Natural killer cell (primary cell): ENCODE data around the gene CAPNS2. TPM values are rescaled to one million over a fixed set of nuclear protein-coding genes. Genes with fewer than 3 reads are reported as not detected.

ENCODE experiments used
- ATAC-seq, 3 donors: fragments of 150-1000 bp in 2 of 3; fragments of 200-7000 bp in 1 of 3; cut with Tn5 transposase; 1 replicate in 1 of 3; 2 replicates in 2 of 3; pipeline ENCODE4 v1.10.0; 2021; ENCODE audit warnings: mild to moderate bottlenecking in 2 of 3, moderate library complexity in 2 of 3
- DNase-seq, 2 donors: peaks; one replicate each; pipeline versions ENCODE4 v3.0.0 to v3.0.0-alpha.2; 2013 to 2021; ENCODE audit warnings: mixed read lengths in 1 of 2
- H3K27ac ChIP-seq: one replicate; pipeline ENCODE4 v1.5.1; 2013; ENCODE audit warnings: mild to moderate bottlenecking, low read length
- H3K27me3 ChIP-seq: one replicate; pipeline ENCODE4 v1.6.1; 2013; ENCODE audit warnings: low read length; ENCODE audit not compliant: control insufficient read depth, insufficient read depth
- H3K36me3 ChIP-seq: one replicate; pipeline ENCODE4 v1.6.1; 2013; ENCODE audit warnings: low read length; ENCODE audit not compliant: control insufficient read depth, insufficient read depth
- H3K4me1 ChIP-seq: one replicate; pipeline ENCODE4 v1.6.1; 2013; ENCODE audit warnings: low read length; ENCODE audit not compliant: control insufficient read depth, insufficient read depth
- H3K4me3 ChIP-seq: one replicate; pipeline ENCODE4 v1.5.1; 2013; ENCODE audit warnings: low read length
- H3K9me3 ChIP-seq: one replicate; pipeline ENCODE4 v1.6.1; 2013; ENCODE audit warnings: low read length; ENCODE audit not compliant: control insufficient read depth, insufficient read depth
- H3K27ac Mint-ChIP-seq, 2 donors: one replicate each; pipeline ENCODE4 v1.8.0; 2022; ENCODE audit warnings: mild to moderate bottlenecking in 2 of 2, mixed read lengths in 2 of 2, moderate library complexity in 1 of 2
- H3K27me3 Mint-ChIP-seq, 2 donors: one replicate each; pipeline ENCODE4 v1.8.0; 2022; ENCODE audit warnings: low read depth in 2 of 2, mixed read lengths in 2 of 2
- H3K36me3 Mint-ChIP-seq: one replicate; pipeline ENCODE4 v1.8.0; 2022; ENCODE audit warnings: mixed read lengths
- H3K4me1 Mint-ChIP-seq, 2 donors: one replicate each; pipeline ENCODE4 v1.8.0; 2022; ENCODE audit warnings: mixed read lengths in 2 of 2
- H3K4me3 Mint-ChIP-seq: one replicate; pipeline ENCODE4 v1.8.0; 2022; ENCODE audit warnings: mild to moderate bottlenecking, moderate library complexity, mixed read lengths
- H3K9me3 Mint-ChIP-seq, 2 donors: one replicate each; pipeline ENCODE4 v1.8.0; 2022; ENCODE audit warnings: mixed read lengths in 2 of 2
- CTCF ChIP-seq: fragments of 200-600 bp; IDR thresholded peaks from one replicate; pipeline ENCODE4 v1.8.0; 2022; ENCODE audit warnings: antibody characterized with exemption
- WGBS: methylation state at CpG from one replicate; pipeline ENCODE4 v1.1.7; 2013; ENCODE audit warnings: missing lambda C conversion rate; ENCODE audit not compliant: insufficient coverage; 5-methylcytosine and 5-hydroxymethylcytosine counted together
- intact Hi-C: fragments of 100-400 bp; cut with micrococcal nuclease; formaldehyde crosslinking; loops from one replicate; pipeline ENCODE4 v1.14.2; 2022
- total RNA-seq, 4 donors: library from RNA; stranded (reverse); fragments of 120-200 nt in 1 of 4; gene quantifications; one replicate each; pipeline versions ENCODE4 v1.2.3 to v1.2.4, GENCODE V29; 2013 to 2022

CAPNS2 gene
- total RNA-seq, 3 donors from 2014 or later (not counting 1 experiment from before 2014, with no cell fraction given): 0.60 TPM; not detected in 2

GRCh38 chr16:55568207-55568606 is 1.7 kb downstream of the CAPNS2 start:
- Mint-ChIP-seq H3K4me3 (no peak overlapping the region), H3K4me1 (no peaks in the 10 kb centered on the region), H3K27me3 (peaks cover 0 to 3% of the 10 kb centered on the region in 2 donors), H3K27ac (no peak overlapping the region), H3K36me3 (no peaks in the 10 kb centered on the region), H3K9me3 (no peaks in the 10 kb centered on the region)
- Histone ChIP-seq H3K36me3 (no peaks in the 10 kb centered on the region), H3K4me1 (no peaks in the 10 kb centered on the region), H3K4me3 (no peak overlapping the region), H3K27me3 (no peaks in the 10 kb centered on the region), H3K27ac (no peak overlapping the region), H3K9me3 (no peaks in the 10 kb centered on the region)
- WGBS: 89% methylated on average over 3 of the region's 3 CpGs
- DNase-seq: no peak
- TF ChIP-seq CTCF: no peak
- ATAC-seq: no peak
- intact Hi-C loops: no loop called here

- H3K9me3 ChIP-seq: no peaks in the 10 kb centered on the region
- H3K4me1 ChIP-seq: no peaks in the 10 kb centered on the region
- Mint-ChIP-seq H3K36me3 (no peaks in the 10 kb centered on the region), H3K27me3 (peaks cover 0 to 6% of the 10 kb centered on the region in 2 donors), H3K4me1 (no peaks in the 10 kb centered on the region), H3K27ac (no peak overlapping the region), H3K9me3 (no peaks in the 10 kb centered on the region), H3K4me3 (no peak overlapping the region)
- intact Hi-C loops: no loop called here
- no peaks in the 10 kb centered on the region for H3K36me3 ChIP-seq
- DNase-seq: no peak
- no peak for TF ChIP-seq CTCF
- H3K4me3 ChIP-seq: no peak overlapping the region
- ATAC-seq: no peak
- H3K27me3 ChIP-seq: no peaks in the 10 kb centered on the region
- no CpG with 5 or more reads among the region's 1 CpG for WGBS
- no peak overlapping the region for H3K27ac ChIP-seq
These were observed 2.5 kb downstream of the CAPNS2 start for GRCh38 chr16:55569025-55569424.

GRCh38 chr16:55570159-55570558 is 3.7 kb downstream of the CAPNS2 start:
- intact Hi-C loops: no loop called here
- Mint-ChIP-seq H3K36me3 (no peaks in the 10 kb centered on the region), H3K9me3 (no peaks in the 10 kb centered on the region), H3K27me3 (peaks cover 0 to 6% of the 10 kb centered on the region in 2 donors), H3K4me1 (no peaks in the 10 kb centered on the region), H3K4me3 (no peak overlapping the region), H3K27ac (no peak overlapping the region)
- DNase-seq (no peak), ATAC-seq (no peak)
- no peak overlapping the region for H3K27ac ChIP-seq
- H3K27me3 ChIP-seq: no peaks in the 10 kb centered on the region
- 90% methylated on average over 5 of the region's 5 CpGs for WGBS
- H3K4me1 ChIP-seq: no peaks in the 10 kb centered on the region
- no peaks in the 10 kb centered on the region for H3K9me3 ChIP-seq
- H3K4me3 ChIP-seq: no peak overlapping the region
- H3K36me3 ChIP-seq: no peaks in the 10 kb centered on the region
- no peak for TF ChIP-seq CTCF

GRCh38 chr16:55571191-55571897 is 4.9 kb downstream of the CAPNS2 start:
- Histone ChIP-seq H3K4me1 (no peaks in the 10 kb centered on the region), H3K27ac (no peak overlapping the region), H3K4me3 (no peak overlapping the region), H3K27me3 (no peaks in the 10 kb centered on the region), H3K36me3 (no peaks in the 10 kb centered on the region), H3K9me3 (no peaks in the 10 kb centered on the region)
- peaks cover 0 to 6% of the 10 kb centered on the region in 2 donors for H3K27me3 Mint-ChIP-seq
- TF ChIP-seq CTCF: no peak
- DNase-seq (no peak), ATAC-seq (no peak)
- no peaks in the 10 kb centered on the region for H3K4me1 Mint-ChIP-seq
- no peaks in the 10 kb centered on the region for H3K36me3 Mint-ChIP-seq
- intact Hi-C loops: no loop called here
- H3K4me3 Mint-ChIP-seq: no peak overlapping the region
- whole genome bisulfite sequencing: 50% methylated on average over 1 of the region's 1 CpG
- H3K27ac Mint-ChIP-seq: no peak overlapping the region
- no peaks in the 10 kb centered on the region for H3K9me3 Mint-ChIP-seq
